Glutamatergic neuron (in vitro differentiated cells): ENCODE results near the gene RNF121. TPM values are rescaled to one million over a fixed set of nuclear protein-coding genes. Genes with fewer than 3 reads are reported as not detected.

Experiments
- DNase-seq: peaks from one replicate; pipeline ENCODE4 v3.0.0; 2022
- H3K27ac Mint-ChIP-seq: one replicate; pipeline ENCODE4 v1.8.0; 2020; ENCODE audit warnings: mild to moderate bottlenecking, mixed read lengths, inconsistent platforms; ENCODE audit not compliant: unreplicated experiment
- H3K27me3 Mint-ChIP-seq: one replicate; pipeline ENCODE4 v1.8.0; 2020; ENCODE audit warnings: mild to moderate bottlenecking, moderate library complexity, mixed read lengths, inconsistent platforms; ENCODE audit not compliant: unreplicated experiment
- H3K36me3 Mint-ChIP-seq: one replicate; pipeline ENCODE4 v1.8.0; 2020; ENCODE audit warnings: mild to moderate bottlenecking, mixed read lengths, inconsistent platforms; ENCODE audit not compliant: unreplicated experiment
- H3K4me1 Mint-ChIP-seq: one replicate; pipeline ENCODE4 v1.8.0; 2020; ENCODE audit warnings: mild to moderate bottlenecking, low read depth, mixed read lengths, inconsistent platforms; ENCODE audit not compliant: unreplicated experiment
- H3K4me3 Mint-ChIP-seq: one replicate; pipeline ENCODE4 v1.8.0; 2020; ENCODE audit warnings: mild to moderate bottlenecking, mixed read lengths, inconsistent platforms; ENCODE audit not compliant: unreplicated experiment
- H3K9me3 Mint-ChIP-seq: one replicate; pipeline ENCODE4 v1.8.0; 2020; ENCODE audit warnings: mild to moderate bottlenecking, moderate library complexity, mixed read lengths, inconsistent platforms; ENCODE audit not compliant: unreplicated experiment
- CTCF ChIP-seq: fragments of 200-600 bp; sonication (generic); IDR thresholded peaks from one replicate; pipeline ENCODE4 v1.5.0; 2021; ENCODE audit not compliant: partially characterized antibody, unreplicated experiment
- total RNA-seq: library from RNA; stranded (reverse); fragmentation: NEBNext Ultra II Directional; extraction: Animal tissue kit (Norgen Biotek cat#: 25700); gene quantifications from one replicate; pipeline ENCODE4 v1.2.1, GENCODE V29; 2021; ENCODE audit not compliant: unreplicated experiment

RNF121 gene
- total RNA-seq, 1 donor from 2014 or later: 40.4 TPM

GRCh38 chr11:71935338-71935925 is 6.6 kb downstream of the RNF121 start:
- Mint-ChIP-seq H3K4me1 (peaks cover 4% of the 10 kb centered on the region), H3K36me3 (no peaks in the 10 kb centered on the region), H3K4me3 (no peak overlapping the region), H3K9me3 (no peaks in the 10 kb centered on the region), H3K27ac (no peak overlapping the region), H3K27me3 (no peaks in the 10 kb centered on the region)
- TF ChIP-seq CTCF: no peak
- no peak for DNase-seq

- DNase-seq: no peak
- H3K4me3 Mint-ChIP-seq: no peak overlapping the region
- H3K36me3 Mint-ChIP-seq: no peaks in the 10 kb centered on the region
- H3K9me3 Mint-ChIP-seq: no peaks in the 10 kb centered on the region
- TF ChIP-seq CTCF: no peak
- peaks cover 2% of the 10 kb centered on the region for H3K4me1 Mint-ChIP-seq
- H3K27me3 Mint-ChIP-seq: no peaks in the 10 kb centered on the region
- H3K27ac Mint-ChIP-seq: no peak overlapping the region
Measured at GRCh38 chr11:71936825-71937224, 8.0 kb downstream of the RNF121 start.

GRCh38 chr11:71937826-71938225 is 9.0 kb downstream of the RNF121 start:
- H3K4me3 Mint-ChIP-seq: no peak overlapping the region
- no peak overlapping the region for H3K27ac Mint-ChIP-seq
- no peaks in the 10 kb centered on the region for H3K27me3 Mint-ChIP-seq
- no peaks in the 10 kb centered on the region for H3K36me3 Mint-ChIP-seq
- TF ChIP-seq CTCF: no peak
- H3K9me3 Mint-ChIP-seq: peaks cover 1% of the 10 kb centered on the region
- no peak for DNase-seq
- H3K4me1 Mint-ChIP-seq: peaks cover 5% of the 10 kb centered on the region

GRCh38 chr11:71940561-71941219 is 11.8 kb downstream of the RNF121 start:
- Mint-ChIP-seq H3K27me3 (no peaks in the 10 kb centered on the region), H3K4me3 (no peak overlapping the region), H3K36me3 (no peaks in the 10 kb centered on the region), H3K4me1 (peaks cover 17% of the 10 kb centered on the region), H3K9me3 (peaks cover 1% of the 10 kb centered on the region), H3K27ac (no peak overlapping the region)
- no peak for DNase-seq
- no peak for TF ChIP-seq CTCF

- no peak overlapping the region for H3K27ac Mint-ChIP-seq
- no peak overlapping the region for H3K4me3 Mint-ChIP-seq
Measured at GRCh38 chr11:71946144-71946571, 17.3 kb downstream of the RNF121 start.

More at GRCh38 chr11:71946144-71946571, 17.3 kb downstream of the RNF121 start:
- peaks cover 1% of the 10 kb centered on the region for H3K9me3 Mint-ChIP-seq
- no peaks in the 10 kb centered on the region for H3K36me3 Mint-ChIP-seq
- no peak for TF ChIP-seq CTCF
- H3K4me1 Mint-ChIP-seq: peaks cover 15% of the 10 kb centered on the region
- no peak for DNase-seq
- no peaks in the 10 kb centered on the region for H3K27me3 Mint-ChIP-seq
